GM20431 (cell line): ENCODE results near the gene IFIT1B.
"Not testable (repeated sequence)": the region's sequence is repeated elsewhere in the genome, so short reads cannot be mapped to it uniquely, and the experiment has no call there.

Experiments
- in situ Hi-C: fragments of 300-500 bp; cut with MseI, MboI; formaldehyde crosslinking; loops from one replicate; pipeline ENCODE4 v1.15.0; 2020; ENCODE audit warnings: low sequenced_read_pairs; ENCODE audit not compliant: unreplicated experiment

Gene IFIT1B, protein sequence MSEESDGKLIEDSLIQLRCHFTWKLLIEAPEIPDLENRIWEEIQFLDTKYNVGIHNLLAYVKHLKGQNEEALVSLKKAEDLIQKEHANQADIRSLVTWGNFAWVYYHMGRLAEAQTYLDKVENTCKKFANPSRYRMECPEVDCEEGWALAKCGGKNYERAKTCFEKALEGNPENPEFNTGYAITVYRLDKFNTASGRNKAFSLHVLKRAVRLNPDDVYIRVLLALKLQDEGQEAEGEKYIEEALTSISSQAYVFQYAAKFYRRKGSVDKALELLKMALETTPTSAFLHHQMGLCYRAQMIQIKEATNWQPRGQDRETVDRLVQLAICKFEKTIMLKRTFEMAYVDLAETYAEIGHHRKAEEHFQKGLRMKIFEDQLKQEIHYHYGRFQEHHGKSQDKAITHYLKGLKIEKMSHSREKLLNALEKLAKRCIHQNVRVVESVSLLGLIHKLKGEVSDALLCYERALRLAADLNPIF

DNA sequence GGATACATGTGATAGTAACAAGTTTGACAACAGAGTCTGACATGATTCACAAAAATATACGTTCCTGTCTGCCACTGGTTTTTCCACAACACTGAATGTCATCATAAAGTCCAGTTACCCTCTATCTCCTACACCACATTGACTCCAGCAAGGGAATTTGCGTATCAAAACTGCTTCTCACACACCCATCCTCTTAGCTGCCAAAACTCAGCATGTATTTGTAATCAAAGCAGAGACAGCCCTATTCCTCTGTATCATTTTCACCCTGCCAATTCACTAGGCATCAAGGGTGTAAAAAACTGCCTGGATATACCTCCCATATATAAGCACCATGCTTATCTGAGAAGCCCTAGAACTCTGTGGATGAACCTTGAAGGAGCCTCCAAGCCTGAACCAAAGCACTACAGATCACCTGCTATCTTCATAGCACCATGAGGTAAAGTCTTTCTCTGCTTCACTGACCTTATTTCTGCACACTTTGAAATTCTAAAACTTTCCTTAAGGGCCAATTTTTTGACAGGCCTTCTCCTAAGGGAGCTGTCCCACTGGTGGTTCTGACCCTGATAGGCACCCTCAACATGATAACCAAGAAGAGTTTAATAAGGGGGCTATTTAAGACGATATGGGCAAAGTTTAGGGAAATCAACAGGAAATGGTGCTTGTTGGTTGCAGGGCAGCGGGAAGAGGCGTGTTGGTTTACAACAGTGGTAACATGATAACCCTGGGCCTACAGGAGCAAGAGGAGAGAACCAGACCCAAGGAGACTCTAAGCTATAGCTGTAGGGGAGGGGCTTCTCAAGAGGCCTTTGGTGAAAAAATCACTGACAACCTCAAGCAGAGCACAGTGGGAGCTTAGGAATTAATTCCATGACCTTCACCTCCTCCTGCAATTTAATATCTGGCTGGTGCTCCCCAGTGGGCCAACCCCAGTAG lies at the start of gene IFIT1B:
Gene IFIT1B (plus strand): TSS at position 352 of the 933 bp plus-strand sequence. CDS start 80 bp downstream, at position 432.
- in situ Hi-C loops: no loop called here

DNA sequence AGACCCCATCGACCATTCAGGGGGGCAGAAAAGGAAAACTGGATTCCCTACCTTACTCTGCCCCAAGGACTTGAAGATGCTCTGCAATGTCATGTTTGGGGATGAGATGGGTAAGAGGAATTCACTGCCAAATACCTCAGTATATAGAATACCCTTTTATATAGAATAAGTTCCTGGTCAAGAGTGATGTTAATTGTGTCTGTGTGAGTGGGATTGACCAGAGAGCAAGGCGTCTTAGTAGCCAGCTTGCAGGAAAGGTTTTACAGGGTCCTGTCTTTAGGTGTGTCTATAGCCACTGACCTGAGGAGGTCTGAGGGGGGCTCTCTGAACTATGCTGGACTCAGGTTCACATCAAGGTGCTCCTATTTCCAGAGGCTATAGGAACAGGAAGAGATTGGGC lies 48.7 kb upstream of the IFIT1B start:
- in situ Hi-C loops: no loop called here

DNA sequence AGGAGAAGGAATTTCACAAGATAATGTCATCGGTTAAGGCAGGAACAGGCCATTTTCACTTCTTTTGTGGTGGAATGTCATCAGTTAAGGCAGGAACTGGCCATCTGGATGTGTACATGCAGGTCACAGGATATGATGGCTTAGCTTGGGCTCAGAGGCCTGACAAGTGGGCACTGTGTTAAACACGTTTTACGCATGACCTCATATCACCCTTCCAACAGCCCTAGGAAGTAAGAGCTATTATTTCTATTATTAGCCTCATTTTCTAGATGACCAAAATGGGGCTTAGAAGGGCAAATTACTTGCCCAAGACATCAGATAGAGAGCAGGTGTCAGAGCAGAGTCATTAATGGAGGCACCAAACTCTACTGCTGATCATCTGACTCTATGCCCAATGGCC lies 47.8 kb upstream of the IFIT1B start:
- in situ Hi-C loops: not testable (repeated sequence)

DNA sequence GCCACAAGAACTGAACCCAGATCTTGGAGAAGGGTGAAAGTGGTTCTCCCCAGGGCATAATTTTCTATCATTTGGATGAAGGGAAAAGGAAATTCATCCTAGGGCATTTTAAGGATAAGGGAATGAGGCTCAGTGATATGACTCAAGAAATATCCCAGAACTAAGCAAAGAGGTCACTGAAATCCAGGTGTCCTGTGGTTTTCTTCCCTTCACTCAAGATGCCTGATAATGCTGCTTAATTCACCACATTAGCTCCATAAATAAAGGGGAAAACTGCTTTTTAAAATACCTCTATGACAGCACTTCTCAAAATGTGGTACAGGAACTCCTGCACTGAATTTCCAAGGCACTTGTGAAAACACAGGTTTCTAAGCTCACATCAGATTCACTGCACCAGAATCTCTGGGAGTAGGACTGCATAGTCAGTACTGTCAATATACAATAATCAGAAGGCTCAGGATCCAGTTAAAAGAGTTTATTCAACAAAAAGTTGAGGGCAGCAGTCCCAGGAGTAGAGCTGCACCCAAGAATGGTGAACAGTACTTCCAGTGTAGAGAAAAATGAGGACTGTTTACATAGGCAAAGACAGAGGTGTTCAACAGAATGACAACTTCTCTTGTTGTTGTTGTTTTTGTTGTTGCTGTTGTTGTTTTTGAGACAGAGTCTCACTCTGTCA lies 47.2 kb upstream of the IFIT1B start:
- in situ Hi-C loops: no loop called here

DNA sequence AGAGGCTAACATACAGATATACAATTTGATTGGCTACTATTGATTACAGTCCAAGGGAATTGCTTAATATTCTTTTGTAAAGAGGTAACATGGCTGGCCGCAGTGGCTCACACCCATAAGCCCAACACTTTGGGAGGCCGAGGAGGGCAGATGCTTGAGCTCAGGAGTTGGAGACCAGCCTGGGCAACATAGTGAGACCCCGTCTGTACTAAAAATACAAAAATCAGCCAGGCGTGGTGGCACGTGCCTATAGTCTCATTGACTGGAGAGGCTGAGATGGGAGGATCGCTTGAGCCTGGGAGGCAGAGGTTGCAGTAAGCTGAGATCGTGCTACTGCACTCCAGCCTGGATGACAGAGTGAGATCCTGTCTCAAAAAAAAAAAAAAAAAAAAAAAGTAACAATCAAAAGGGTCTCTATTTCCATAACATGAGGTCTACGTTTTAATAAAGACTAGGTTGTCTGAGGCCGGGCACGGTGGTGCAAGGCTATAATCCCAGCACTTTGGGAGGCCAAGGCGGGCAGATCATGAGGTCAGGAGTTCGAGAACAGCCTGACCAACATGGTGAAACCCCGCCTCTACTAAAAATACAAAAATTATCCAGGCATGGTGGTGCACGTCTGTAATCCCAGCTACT lies 46.3 kb upstream of the IFIT1B start:
- in situ Hi-C loops: not testable (repeated sequence)

DNA sequence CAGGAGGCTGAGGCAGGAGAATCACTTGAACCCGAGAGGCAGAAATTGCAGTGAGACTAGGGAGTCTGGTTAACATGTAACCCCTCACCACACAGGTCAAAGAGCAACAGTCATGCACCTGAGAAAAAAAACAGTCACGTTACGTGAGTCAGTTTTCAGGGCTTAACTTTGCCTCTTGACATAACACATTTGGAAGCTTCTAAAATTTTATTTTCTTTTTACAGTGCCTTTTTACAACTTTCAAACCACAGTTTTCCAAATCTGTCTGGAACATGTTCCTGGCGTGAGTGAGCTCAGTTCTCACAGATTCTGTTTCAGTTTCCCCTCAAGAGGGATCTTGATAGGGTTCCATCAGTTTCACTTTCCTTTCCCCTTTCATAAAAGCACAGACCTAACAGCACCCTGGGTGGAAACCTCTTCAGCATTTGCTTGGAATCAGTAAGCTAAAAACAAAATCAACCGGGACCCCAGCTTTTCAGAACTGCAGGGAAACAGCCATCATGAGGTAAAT lies 45.7 kb upstream of the IFIT1B start:
- in situ Hi-C loops: no loop called here

DNA sequence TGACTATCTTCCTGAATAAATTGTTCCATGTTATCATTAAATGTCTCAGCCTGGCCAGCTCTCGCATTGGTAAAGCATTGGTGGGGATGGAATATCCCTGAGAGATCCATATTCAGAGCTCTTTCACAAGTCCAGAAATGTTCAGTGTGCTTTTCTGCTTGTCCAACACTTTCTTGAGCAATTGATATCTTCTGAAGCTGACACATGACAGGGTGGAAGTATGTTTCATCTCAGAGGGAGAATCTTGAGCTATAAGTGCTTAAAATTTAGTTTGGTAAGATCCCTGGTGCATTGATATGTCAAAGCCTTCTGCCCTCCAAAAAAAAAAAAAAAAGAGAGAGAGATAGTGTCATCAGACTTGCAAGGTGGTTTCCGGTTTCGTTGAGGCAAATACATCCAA lies 42.6 kb upstream of the IFIT1B start:
- in situ Hi-C loops: no loop called here

DNA sequence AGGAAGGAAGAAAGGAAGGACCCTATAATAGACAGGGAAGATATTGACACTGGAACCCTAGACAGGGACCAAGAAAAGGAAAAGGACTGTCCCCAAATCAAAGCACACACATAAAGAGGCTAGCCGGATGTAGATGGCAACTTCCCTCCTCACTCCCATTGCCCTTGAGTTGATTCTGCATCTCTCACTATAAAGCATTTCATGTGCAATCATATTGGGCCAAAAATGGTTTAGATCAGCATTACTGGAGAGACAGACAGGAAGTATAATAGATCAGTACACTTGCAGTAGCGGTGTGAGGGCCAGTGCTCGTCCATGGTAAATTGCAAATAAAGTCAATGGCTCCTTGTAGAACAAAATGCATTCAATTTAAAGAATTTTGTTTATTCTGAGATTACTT lies 41.6 kb upstream of the IFIT1B start:
- in situ Hi-C loops: no loop called here

DNA sequence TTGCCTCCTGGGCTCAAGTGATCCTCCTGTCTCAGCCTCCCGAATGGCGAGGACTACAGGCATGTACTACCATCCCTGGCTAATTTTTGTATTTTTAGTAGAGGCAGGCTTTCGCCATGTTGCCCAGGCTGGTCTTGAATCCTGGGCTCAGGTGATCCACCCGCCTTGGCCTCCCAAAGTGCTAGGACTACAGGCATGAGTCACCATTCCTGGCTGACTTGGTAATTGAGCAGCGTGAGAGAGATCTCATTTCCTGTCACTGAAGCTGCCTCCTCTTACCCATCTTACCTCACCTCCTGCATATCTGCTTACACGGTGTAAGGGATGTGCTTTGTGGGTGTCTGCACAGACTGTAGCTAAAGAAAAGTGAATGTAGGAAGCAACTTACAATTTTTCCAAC lies 40.4 kb upstream of the IFIT1B start:
- in situ Hi-C loops: no loop called here

DNA sequence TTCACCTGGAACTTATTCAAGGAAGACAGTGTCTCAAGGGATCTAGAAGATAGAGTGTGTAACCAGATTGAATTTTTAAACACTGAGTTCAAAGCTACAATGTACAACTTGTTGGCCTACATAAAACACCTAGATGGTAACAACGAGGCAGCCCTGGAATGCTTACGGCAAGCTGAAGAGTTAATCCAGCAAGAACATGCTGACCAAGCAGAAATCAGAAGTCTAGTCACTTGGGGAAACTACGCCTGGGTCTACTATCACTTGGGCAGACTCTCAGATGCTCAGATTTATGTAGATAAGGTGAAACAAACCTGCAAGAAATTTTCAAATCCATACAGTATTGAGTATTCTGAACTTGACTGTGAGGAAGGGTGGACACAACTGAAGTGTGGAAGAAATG lies 39.1 kb upstream of the IFIT1B start:
- in situ Hi-C loops: no loop called here

DNA sequence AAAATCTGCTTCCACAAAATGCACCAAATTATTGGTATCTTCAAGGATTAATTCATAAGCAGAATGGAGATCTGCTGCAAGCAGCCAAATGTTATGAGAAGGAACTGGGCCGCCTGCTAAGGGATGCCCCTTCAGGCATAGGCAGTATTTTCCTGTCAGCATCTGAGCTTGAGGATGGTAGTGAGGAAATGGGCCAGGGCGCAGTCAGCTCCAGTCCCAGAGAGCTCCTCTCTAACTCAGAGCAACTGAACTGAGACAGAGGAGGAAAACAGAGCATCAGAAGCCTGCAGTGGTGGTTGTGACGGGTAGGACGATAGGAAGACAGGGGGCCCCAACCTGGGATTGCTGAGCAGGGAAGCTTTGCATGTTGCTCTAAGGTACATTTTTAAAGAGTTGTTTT lies 38.0 kb upstream of the IFIT1B start:
- in situ Hi-C loops: no loop called here

DNA sequence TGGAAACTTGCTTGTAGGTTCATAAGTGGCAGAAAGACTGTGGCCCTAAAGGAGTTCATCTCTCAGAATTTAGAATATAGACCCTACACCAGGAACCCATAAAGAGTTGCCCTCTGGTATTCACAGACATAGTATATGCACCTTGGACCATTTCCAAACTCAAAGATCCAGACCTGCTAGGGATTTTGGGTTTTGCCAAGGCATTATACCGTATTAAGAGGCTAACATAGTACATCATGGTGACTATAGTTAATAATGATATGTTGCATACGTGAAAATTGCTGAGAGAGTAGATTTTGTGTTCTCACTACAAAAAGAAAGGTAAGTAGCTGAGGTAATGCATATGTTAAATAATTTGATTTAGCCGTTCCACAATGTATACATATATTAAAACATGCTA lies 36.2 kb upstream of the IFIT1B start:
- in situ Hi-C loops: no loop called here

DNA sequence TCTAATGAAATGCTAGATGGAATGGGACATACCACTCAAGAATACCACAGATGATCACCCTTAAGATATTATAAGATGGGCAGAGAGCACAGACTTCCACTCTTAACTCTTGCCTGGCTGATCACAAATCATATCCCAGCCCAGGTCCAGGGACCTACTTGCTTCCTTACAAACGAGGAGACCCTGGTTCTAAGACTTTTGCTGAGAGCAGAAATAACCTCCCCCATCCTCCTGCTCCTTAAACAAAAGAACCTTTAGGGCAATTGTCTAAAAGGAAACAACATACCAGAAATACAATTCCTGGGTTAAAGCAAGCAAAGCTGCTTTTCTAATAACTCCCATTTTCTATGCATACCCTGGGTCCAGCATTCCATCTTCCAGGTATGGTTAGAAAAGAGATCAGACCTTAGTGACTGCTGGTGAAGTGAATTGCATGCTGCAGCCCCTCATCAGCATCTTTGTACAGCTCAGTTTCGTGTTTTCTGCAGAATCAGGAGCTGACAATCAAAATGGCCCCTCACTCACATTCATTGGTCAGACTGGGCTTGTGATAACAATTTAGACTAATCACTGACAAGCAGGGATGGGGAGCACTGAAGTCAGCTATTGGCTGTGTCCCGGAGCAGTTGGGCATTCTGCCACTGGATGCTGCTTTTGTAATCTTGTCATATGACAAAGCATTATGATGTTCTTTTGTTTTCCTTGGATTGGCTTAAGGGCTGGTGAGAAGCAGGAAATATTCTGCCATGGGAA lies 35.5 kb upstream of the IFIT1B start:
- in situ Hi-C loops: no loop called here

DNA sequence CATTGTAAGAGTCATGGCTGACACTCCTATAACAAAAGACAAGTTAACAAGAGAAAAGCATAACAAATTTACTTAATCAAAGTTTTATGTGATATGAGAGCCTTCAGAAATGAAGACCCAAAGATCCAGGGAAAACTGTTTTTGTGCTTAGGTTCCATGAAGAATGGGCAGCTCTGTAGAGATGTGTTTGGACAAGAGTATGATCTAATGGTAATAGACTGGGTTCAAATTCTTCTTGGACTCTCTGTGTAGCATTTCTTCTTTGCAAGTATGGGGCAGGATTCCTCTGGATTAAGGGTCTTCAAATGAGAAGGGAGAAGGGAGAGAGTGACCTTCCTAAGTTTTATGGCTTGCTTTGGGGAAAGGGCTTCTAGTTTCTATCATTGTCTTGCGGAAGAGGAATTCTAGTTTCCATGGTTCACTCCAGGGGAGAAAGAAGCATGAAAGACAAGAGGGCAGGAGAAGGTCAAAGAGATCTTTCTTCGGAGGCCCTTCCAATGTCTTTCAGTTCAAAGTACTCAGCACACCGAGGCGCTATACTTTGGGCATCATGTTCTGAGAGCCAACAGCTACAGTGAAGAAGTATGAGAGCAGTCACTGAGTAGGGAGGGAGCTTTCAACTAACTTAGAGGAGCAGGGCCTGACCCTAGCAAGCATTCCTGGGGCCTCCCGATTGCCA lies 34.6 kb upstream of the IFIT1B start:
- in situ Hi-C loops: no loop called here

DNA sequence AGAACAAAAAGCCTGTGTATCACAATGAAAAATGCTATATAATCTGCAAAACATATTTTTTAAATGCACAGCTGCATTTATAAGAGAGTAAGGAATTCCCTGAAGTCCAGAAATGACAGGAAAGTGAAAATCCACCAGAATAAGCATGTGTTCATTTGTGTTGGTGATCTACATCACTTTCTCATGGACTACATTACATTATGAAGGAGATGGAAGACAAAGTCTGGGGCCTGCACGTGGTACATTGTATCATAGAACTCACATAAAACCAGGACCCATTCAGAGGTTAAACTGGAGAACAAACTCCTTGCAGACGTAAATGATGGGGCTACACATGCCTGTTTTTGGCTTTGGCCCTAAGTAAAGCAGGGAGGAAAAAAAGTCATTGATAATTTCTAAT lies 33.7 kb upstream of the IFIT1B start:
- in situ Hi-C loops: no loop called here

DNA sequence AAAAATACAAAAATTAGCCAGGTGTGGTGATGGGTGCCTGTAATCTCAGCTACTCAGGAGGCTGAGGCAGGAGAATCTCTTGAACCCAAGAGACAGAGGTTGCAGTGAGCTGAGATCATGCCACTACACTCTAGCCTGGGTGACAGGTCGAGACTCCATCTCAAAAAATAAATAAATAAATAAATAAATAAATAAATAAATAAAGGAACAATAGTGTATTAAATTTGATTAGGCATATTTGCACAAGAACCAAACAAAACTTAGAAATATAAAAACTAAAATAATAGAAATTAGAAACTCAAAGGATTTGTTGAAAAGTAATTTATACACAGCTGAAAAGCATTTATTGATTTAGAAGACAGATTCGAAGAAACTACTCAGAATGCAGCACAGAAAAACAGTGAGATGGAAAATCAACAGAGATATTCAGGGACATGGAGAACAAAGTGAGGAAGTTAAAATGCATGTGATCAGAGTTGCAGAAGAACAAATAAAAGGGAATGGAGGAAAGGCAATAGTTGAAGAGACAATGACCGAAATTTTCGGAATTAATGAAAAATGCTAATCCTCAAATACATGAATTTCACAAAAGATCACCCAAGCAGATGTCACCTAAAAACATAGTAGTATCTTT lies 32.4 kb upstream of the IFIT1B start:
- in situ Hi-C loops: no loop called here

DNA sequence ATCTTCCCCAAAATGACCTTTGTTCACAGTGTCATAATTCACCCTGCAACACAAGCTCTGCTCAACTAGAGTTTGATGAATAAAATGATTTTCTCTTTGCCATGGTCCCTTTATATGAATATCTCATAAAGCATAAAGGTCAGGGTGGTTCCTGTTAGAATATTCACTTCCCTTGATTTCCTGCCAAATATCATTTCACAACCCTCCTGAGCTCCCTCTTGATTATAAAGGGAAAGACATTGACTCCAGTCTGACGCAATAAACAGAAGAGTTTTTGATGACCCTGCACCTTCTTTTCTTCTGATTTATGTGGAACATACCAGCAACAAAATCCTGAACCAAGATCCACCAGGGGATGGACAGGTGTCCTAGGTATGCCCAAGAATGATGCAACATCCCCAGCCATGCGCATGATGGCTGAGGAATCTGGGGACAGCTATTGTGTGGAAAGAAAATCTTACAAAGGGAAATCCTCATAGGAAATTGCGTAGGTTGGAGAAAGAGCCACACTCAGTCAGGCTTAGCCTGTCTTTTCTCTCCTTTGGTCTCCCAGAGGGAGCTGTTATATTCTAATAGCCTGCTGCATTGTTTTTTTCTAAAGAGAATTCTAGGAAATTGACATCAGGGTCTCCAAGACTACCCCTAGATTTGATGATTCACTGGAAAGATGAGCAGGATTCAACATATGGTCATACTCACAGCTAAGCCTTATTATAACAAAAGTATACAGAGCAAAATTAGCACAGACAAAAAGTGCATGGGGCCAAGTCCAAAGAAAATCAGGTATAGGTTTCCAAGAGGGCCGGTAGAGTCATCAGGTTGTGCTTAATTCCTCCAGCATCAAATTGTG lies 31.2 kb upstream of the IFIT1B start:
- in situ Hi-C loops: no loop called here
